Pancreas (tissue), 10 donors: ENCODE results near the gene GPAT3. TPM values are rescaled to one million over a fixed set of nuclear protein-coding genes. Genes with fewer than 3 reads are reported as not detected.
A peak's percentile ranks its signal among the peaks of the same experiment; 100 is the strongest.

Experiments
- ATAC-seq, 4 donors: fragments of 200-7000 bp; cut with Tn5 transposase; one replicate each; pipeline versions ENCODE4 v1.8.0 to v1.9.1; 2020; ENCODE audit warnings: mild to moderate bottlenecking in 4 of 4, moderate library complexity in 4 of 4
- DNase-seq, 6 donors: peaks; one replicate each; pipeline ENCODE4 v3.0.0-alpha.2; 2020
- FAIRE-seq: peaks from 2 replicates; lab custom pipeline; 2012; peaks lifted over from hg19 to GRCh38; lab: Jason Lieb, UNC
- H3K27ac ChIP-seq, 4 donors: fragments of 200-600 bp; sonication (generic); 1 replicate in 3 of 4; 2 replicates in 1 of 4; pipeline versions ENCODE4 v1.5.0 to v1.8.0; 2020
- H3K27me3 ChIP-seq, 4 donors: fragments of 200-600 bp; one replicate each; pipeline ENCODE4 v1.8.0; 2021
- H3K36me3 ChIP-seq, 3 donors: fragments of 200-600 bp; sonication (generic) in 1 of 3; one replicate each; pipeline versions ENCODE4 v1.5.0 to v1.8.0; 2020 to 2021
- H3K4me1 ChIP-seq, 3 donors: fragments of 200-600 bp; one replicate each; pipeline ENCODE4 v1.8.0; 2021
- H3K4me3 ChIP-seq, 4 donors: fragments of 200-600 bp; sonication (generic) in 2 of 4; one replicate each; pipeline versions ENCODE4 v1.5.0 to v1.8.0; 2020 to 2021
- H3K9me3 ChIP-seq, 4 donors: fragments of 200-600 bp; one replicate each; pipeline ENCODE4 v1.8.0; 2021
- CTCF ChIP-seq, 4 donors: fragments of 200-600 bp; sonication (generic) in 3 of 4; IDR thresholded peaks; one replicate each; pipeline versions ENCODE4 v1.5.0 to v1.8.0; 2021; ENCODE audit warnings: antibody characterized with exemption in 4 of 4
- WGBS, 2 donors: extraction: QIAGEN DNeasy Blood & Tissue Kit; methylation state at CpG; one replicate each; pipeline ENCODE4 v1.1.7; 2013; 5-methylcytosine and 5-hydroxymethylcytosine counted together
- intact Hi-C, 3 donors: fragments of 100-400 bp; cut with DNase I; formaldehyde crosslinking; loops; one replicate each; pipeline versions ENCODE4 v1.11.1 to v1.14.2; 2022
- polyA plus RNA-seq, 2 donors: library from polyadenylated mRNA; stranded (reverse); fragments of 200-250 nt; gene quantifications; one replicate each; pipeline ENCODE4 v1.2.3, GENCODE V29; 2013
- total RNA-seq, 6 donors: library from RNA; stranded (reverse); fragmentation: NEBNext Ultra II Directional in 4 of 6; extraction: Animal tissue kit (Norgen Biotek cat#: 25700) in 4 of 6; gene quantifications; one replicate each; pipeline versions ENCODE4 v1.2.1 to v1.2.4, GENCODE V29; 2021 to 2023
- donor health status: healthy with polysubstance abuse.
- donor health status: DM: no; HTN: no; CAD: no; lungs with moderate emphysema.
- donor health status: DM: no; HTN: no; CAD: no.
- donor health status: control.
- donor health status: control.
- donor health status: Bipolar disorder and iron deficiency.
- donor health status: DM: yes; HTN: yes; CAD: no.
- donor health status: DM: no; HTN: no; CAD: no.
- donor health status: DM: no; HTN: no; CAD: no.
- donor health status: DM: yes; HTN: yes; CAD: no.

Gene GPAT3
- total and polyA plus RNA-seq, 8 donors = 0.23 to 2.0 (median 1.1) TPM

- intact Hi-C loops = loop anchor here in 1 of 3 donors (10.0 kb wide), 1 partner anchor 125 kb away; no protein-coding TSS in a partner anchor
These were observed 94.2 kb downstream of the GPAT3 start for GRCh38 chr4:83629945-83630721.

GRCh38 chr4:83631066-83631465, 95.2 kb downstream of the GPAT3 start:
- H3K4me1 ChIP-seq = peaks cover 0 to 5% (median 0%) of the 10 kb centered on the region in 3 donors
- no peaks in the 10 kb centered on the region for H3K9me3 ChIP-seq
- H3K27ac ChIP-seq = no peak overlapping the region
- no peak overlapping the region for H3K4me3 ChIP-seq
- intact Hi-C loops = loop anchor here in 1 of 3 donors (10.0 kb wide), 1 partner anchor 126 kb away; no protein-coding TSS in a partner anchor
- DNase-seq (no peak), FAIRE-seq (peak; percentile 32), ATAC-seq (no peak)
- no peaks in the 10 kb centered on the region for H3K27me3 ChIP-seq
- no peak for TF ChIP-seq CTCF (IDR thresholded peaks at IDR 0.05)
- WGBS, 2 donors = 58 to 70% methylated on average over 2 of the region's 2 CpGs
- no peaks in the 10 kb centered on the region for H3K36me3 ChIP-seq

More at GRCh38 chr4:83629945-83630721, 94.2 kb downstream of the GPAT3 start:
- no peaks in the 10 kb centered on the region for H3K27me3 ChIP-seq
- ATAC-seq = peak; percentile 83 to 93 (median 90)
- no peak for TF ChIP-seq CTCF (IDR thresholded peaks at IDR 0.05)
- H3K9me3 ChIP-seq = no peaks in the 10 kb centered on the region
- peak overlapping the region in 1 of 4 donors; percentile 1 for H3K27ac ChIP-seq
- no peak overlapping the region for H3K4me3 ChIP-seq
- DNase-seq = peak in 3 of 6 donors; percentile 30 to 51 (median 51)
- no peaks in the 10 kb centered on the region for H3K36me3 ChIP-seq
- peaks cover 0 to 5% (median 0%) of the 10 kb centered on the region in 3 donors for H3K4me1 ChIP-seq
- 30 to 31% methylated on average over 6 of the region's 6 CpGs for WGBS, 2 donors
- FAIRE-seq = peak; percentile 23

- H3K4me3 ChIP-seq = no peak overlapping the region
- WGBS, 2 donors = 82 to 89% methylated on average over 8 of the region's 8 CpGs
- no peaks in the 10 kb centered on the region for H3K9me3 ChIP-seq
- no peak for TF ChIP-seq CTCF (IDR thresholded peaks at IDR 0.05)
- no peak for ATAC-seq
- FAIRE-seq = no peak
- H3K27me3 ChIP-seq = no peaks in the 10 kb centered on the region
- H3K4me1 ChIP-seq = no peaks in the 10 kb centered on the region
- H3K36me3 ChIP-seq = no peaks in the 10 kb centered on the region
- intact Hi-C loops = loop anchor here in 1 of 3 donors (10.0 kb wide), 1 partner anchor 132 kb away; no protein-coding TSS in a partner anchor
- no peak for DNase-seq
- no peak overlapping the region for H3K27ac ChIP-seq
These were observed 101.0 kb downstream of the GPAT3 start for GRCh38 chr4:83636930-83637329.

GRCh38 chr4:83639849-83640493, 104.1 kb downstream of the GPAT3 start:
- no peak overlapping the region for H3K27ac ChIP-seq
- TF ChIP-seq CTCF (IDR thresholded peaks at IDR 0.05) = peak; percentile 54 to 81 (median 67)
- H3K4me3 ChIP-seq = no peak overlapping the region
- no peaks in the 10 kb centered on the region for H3K36me3 ChIP-seq
- 17 to 20% methylated on average over 5 of the region's 5 CpGs for WGBS, 2 donors
- FAIRE-seq (peak; percentile 95), ATAC-seq (peak; percentile 83 to 96 (median 90)), DNase-seq (peak in 3 of 6 donors; percentile 33 to 66 (median 51))
- H3K9me3 ChIP-seq = no peaks in the 10 kb centered on the region
- no peaks in the 10 kb centered on the region for H3K27me3 ChIP-seq
- H3K4me1 ChIP-seq = no peaks in the 10 kb centered on the region
- intact Hi-C loops = loop anchor here (5.0 to 10.0 kb wide), 3 partner anchors 133 to 865 kb away; no protein-coding TSS in a partner anchor
